Glutamatergic neuron (in vitro differentiated cells): ENCODE data around the gene ZNF280D. TPM values are rescaled to one million over a fixed set of nuclear protein-coding genes. Genes with fewer than 3 reads are reported as not detected.
"Not testable (repeated sequence)": the region's sequence is repeated elsewhere in the genome, so short reads cannot be mapped to it uniquely, and the experiment has no call there.

Source experiments
- DNase-seq: peaks from one replicate; pipeline ENCODE4 v3.0.0; 2022
- H3K27ac Mint-ChIP-seq: one replicate; pipeline ENCODE4 v1.8.0; 2020; ENCODE audit warnings: mild to moderate bottlenecking, mixed read lengths, inconsistent platforms; ENCODE audit not compliant: unreplicated experiment
- H3K27me3 Mint-ChIP-seq: one replicate; pipeline ENCODE4 v1.8.0; 2020; ENCODE audit warnings: mild to moderate bottlenecking, moderate library complexity, mixed read lengths, inconsistent platforms; ENCODE audit not compliant: unreplicated experiment
- H3K36me3 Mint-ChIP-seq: one replicate; pipeline ENCODE4 v1.8.0; 2020; ENCODE audit warnings: mild to moderate bottlenecking, mixed read lengths, inconsistent platforms; ENCODE audit not compliant: unreplicated experiment
- H3K4me1 Mint-ChIP-seq: one replicate; pipeline ENCODE4 v1.8.0; 2020; ENCODE audit warnings: mild to moderate bottlenecking, low read depth, mixed read lengths, inconsistent platforms; ENCODE audit not compliant: unreplicated experiment
- H3K4me3 Mint-ChIP-seq: one replicate; pipeline ENCODE4 v1.8.0; 2020; ENCODE audit warnings: mild to moderate bottlenecking, mixed read lengths, inconsistent platforms; ENCODE audit not compliant: unreplicated experiment
- H3K9me3 Mint-ChIP-seq: one replicate; pipeline ENCODE4 v1.8.0; 2020; ENCODE audit warnings: mild to moderate bottlenecking, moderate library complexity, mixed read lengths, inconsistent platforms; ENCODE audit not compliant: unreplicated experiment
- CTCF ChIP-seq: fragments of 200-600 bp; sonication (generic); IDR thresholded peaks from one replicate; pipeline ENCODE4 v1.5.0; 2021; ENCODE audit not compliant: partially characterized antibody, unreplicated experiment
- long read RNA-seq: library from polyadenylated mRNA; unstranded; transcript quantifications from one replicate; pipeline ENCODE4 v2.0.0, GENCODE V29; 2020; ENCODE audit not compliant: unreplicated experiment
- total RNA-seq: library from RNA; stranded (reverse); fragmentation: NEBNext Ultra II Directional; extraction: Animal tissue kit (Norgen Biotek cat#: 25700); gene quantifications from one replicate; pipeline ENCODE4 v1.2.1, GENCODE V29; 2021; ENCODE audit not compliant: unreplicated experiment

The ZNF280D gene, protein sequence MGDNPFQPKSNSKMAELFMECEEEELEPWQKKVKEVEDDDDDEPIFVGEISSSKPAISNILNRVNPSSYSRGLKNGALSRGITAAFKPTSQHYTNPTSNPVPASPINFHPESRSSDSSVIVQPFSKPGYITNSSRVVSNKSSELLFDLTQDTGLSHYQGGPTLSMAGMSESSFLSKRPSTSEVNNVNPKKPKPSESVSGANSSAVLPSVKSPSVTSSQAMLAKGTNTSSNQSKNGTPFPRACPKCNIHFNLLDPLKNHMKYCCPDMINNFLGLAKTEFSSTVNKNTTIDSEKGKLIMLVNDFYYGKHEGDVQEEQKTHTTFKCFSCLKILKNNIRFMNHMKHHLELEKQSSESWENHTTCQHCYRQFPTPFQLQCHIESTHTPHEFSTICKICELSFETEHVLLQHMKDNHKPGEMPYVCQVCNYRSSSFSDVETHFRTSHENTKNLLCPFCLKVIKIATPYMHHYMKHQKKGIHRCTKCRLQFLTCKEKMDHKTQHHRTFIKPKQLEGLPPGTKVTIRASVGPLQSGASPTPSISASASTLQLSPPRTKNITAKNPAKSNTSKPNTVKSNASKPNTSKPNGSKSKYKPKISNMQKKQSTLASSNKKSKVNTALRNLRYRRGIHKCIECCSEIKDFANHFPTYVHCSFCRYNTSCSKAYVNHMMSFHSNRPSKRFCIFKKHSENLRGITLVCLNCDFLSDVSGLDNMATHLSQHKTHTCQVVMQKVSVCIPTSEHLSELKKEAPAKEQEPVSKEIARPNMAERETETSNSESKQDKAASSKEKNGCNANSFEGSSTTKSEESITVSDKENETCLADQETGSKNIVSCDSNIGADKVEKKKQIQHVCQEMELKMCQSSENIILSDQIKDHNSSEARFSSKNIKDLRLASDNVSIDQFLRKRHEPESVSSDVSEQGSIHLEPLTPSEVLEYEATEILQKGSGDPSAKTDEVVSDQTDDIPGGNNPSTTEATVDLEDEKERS
- total RNA-seq, result 35.9 TPM
- long read RNA-seq, partial matches to known transcripts, result 4 of 6 reads
- long read RNA-seq, other reads (novel, unspliced or antisense), result 2 of 6 reads

- H3K36me3 Mint-ChIP-seq, result no peaks in the 10 kb centered on the region
- TF ChIP-seq CTCF, result no peak
Observed at GRCh38 chr15:56733136-56734012, at the start of gene ZNF280D. ZNF280D (minus strand) TSS chr15:56733509; CDS start chr15:56707109, 26,400 bp downstream.

DNA sequence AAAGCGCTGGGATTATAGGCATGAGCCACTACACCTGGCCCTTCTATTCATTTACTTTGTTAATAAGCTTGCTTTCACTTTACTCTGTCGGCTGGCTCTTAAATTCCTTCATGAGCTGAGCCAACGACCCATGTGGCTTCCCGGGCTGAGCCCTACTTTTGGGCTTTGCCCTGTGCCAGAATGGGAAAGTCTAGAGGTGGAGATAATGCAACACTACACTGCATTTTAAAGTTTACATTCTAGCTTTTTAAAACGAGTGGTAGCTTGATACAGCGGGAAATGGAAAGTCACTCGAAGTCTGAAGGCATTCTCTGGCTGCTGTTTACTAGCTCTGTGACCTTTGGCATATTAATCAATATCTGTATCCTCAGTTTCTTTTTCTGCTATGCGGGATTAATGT lies 49.0 kb upstream of the ZNF280D start:
- TF ChIP-seq CTCF, result no peak
- Mint-ChIP-seq H3K4me1 (no peaks in the 10 kb centered on the region), H3K27ac (no peak overlapping the region), H3K36me3 (peaks cover 4% of the 10 kb centered on the region), H3K9me3 (no peaks in the 10 kb centered on the region), H3K4me3 (no peak overlapping the region), H3K27me3 (no peaks in the 10 kb centered on the region)
- DNase-seq, result no peak

More at GRCh38 chr15:56733136-56734012, at the start of gene ZNF280D:
- peak within 1 kb of the TSS; percentile 94 for H3K4me3 Mint-ChIP-seq
- H3K4me1 Mint-ChIP-seq, result no peaks in the 10 kb centered on the region
- DNase-seq, result peak; percentile 88
- peaks cover 8% of the 10 kb centered on the region for H3K9me3 Mint-ChIP-seq
- peaks cover 5% of the 10 kb centered on the region for H3K27me3 Mint-ChIP-seq
- peak within 1 kb of the TSS; percentile 94 for H3K27ac Mint-ChIP-seq

GRCh38 chr15:56781666-56782065 lies 48.4 kb upstream of the ZNF280D start:
- DNase-seq, result no peak
- no peaks in the 10 kb centered on the region for H3K27me3 Mint-ChIP-seq

DNA sequence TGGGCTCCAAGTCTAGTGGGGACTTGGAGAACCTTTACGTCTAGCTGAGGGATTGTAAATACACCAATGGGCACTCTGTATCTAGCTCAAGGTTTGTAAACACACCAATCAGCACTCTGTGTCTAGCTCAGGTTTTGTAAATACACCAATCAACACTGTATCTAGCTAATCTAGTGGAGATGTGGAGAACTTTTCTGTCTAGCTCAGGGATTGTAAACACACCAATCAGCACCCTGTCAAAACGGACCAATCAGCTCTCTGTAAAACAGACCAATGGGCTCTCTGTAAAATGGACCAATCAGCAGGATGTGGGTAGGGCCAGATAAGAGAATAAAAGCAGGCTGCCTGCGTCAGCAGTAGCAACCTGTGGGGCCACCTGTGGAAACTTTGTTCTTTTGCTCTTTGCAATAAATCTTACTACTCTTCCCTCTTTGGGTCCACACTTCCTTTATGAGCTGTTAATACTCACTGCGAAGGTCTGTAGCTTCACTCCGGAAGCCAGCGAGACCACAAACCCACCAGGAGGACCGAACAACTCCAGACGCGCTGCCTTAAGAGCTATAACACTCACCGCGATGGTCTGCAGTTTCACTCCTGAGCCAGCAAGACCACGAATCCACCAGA lies 46.9 kb upstream of the ZNF280D start:
- H3K4me3 Mint-ChIP-seq, DNase-seq, H3K27ac Mint-ChIP-seq, H3K9me3 Mint-ChIP-seq, H3K36me3 Mint-ChIP-seq, H3K4me1 Mint-ChIP-seq, H3K27me3 Mint-ChIP-seq: not testable (repeated sequence)

More at GRCh38 chr15:56781666-56782065, 48.4 kb upstream of the ZNF280D start:
- H3K4me1 Mint-ChIP-seq, result no peaks in the 10 kb centered on the region
- peaks cover 4% of the 10 kb centered on the region for H3K36me3 Mint-ChIP-seq
- H3K4me3 Mint-ChIP-seq, result no peak overlapping the region
- no peak for TF ChIP-seq CTCF
- H3K27ac Mint-ChIP-seq, result no peak overlapping the region
- H3K9me3 Mint-ChIP-seq, result no peaks in the 10 kb centered on the region

- H3K4me1 Mint-ChIP-seq, H3K9me3 Mint-ChIP-seq, H3K27me3 Mint-ChIP-seq, H3K4me3 Mint-ChIP-seq, H3K36me3 Mint-ChIP-seq, H3K27ac Mint-ChIP-seq, DNase-seq: not testable (repeated sequence)
Observed at GRCh38 chr15:56779449-56779848, 46.1 kb upstream of the ZNF280D start.
